Small intestine (tissue), 7 donors: ENCODE results near the gene RINL. TPM values are rescaled to one million over a fixed set of nuclear protein-coding genes. Genes with fewer than 3 reads are reported as not detected.
"Not testable (repeated sequence)": the region's sequence is repeated elsewhere in the genome, so short reads cannot be mapped to it uniquely, and the experiment has no call there.

Experiments used
- DNase-seq, 2 donors: peaks; one replicate each; pipeline versions ENCODE4 v3.0.0 to v3.0.0-alpha.2; 2013
- FAIRE-seq: peaks from 2 replicates; lab custom pipeline; 2012; peaks lifted over from hg19 to GRCh38; lab: Jason Lieb, UNC
- H3K27ac ChIP-seq, 3 donors: one replicate each; pipeline ENCODE4 v1.5.1; 2013; ENCODE audit warnings: low read length in 2 of 3, mild to moderate bottlenecking in 2 of 3, control low read depth in 1 of 3, inconsistent platforms in 1 of 3, low read depth in 1 of 3, moderate library complexity in 1 of 3
- H3K27me3 ChIP-seq, 3 donors: one replicate each; pipeline ENCODE4 v1.6.1; 2013; ENCODE audit warnings: low read length in 3 of 3, inconsistent platforms in 1 of 3; ENCODE audit not compliant: control insufficient read depth in 3 of 3, insufficient read depth in 3 of 3
- H3K36me3 ChIP-seq, 3 donors: one replicate each; pipeline ENCODE4 v1.6.1; 2013; ENCODE audit warnings: low read length in 3 of 3, inconsistent platforms in 1 of 3, low read depth in 1 of 3, mild to moderate bottlenecking in 1 of 3, moderate library complexity in 1 of 3; ENCODE audit not compliant: control insufficient read depth in 3 of 3, insufficient read depth in 2 of 3
- H3K4me1 ChIP-seq, 3 donors: one replicate each; pipeline ENCODE4 v1.6.1; 2013; ENCODE audit warnings: low read length in 2 of 3, inconsistent platforms in 1 of 3, low read depth in 1 of 3, mild to moderate bottlenecking in 1 of 3, moderate library complexity in 1 of 3; ENCODE audit not compliant: control insufficient read depth in 3 of 3, insufficient read depth in 2 of 3
- H3K4me3 ChIP-seq, 3 donors: one replicate each; pipeline ENCODE4 v1.5.1; 2013; ENCODE audit warnings: low read length in 3 of 3, control low read depth in 1 of 3, inconsistent platforms in 1 of 3, low read depth in 1 of 3, mild to moderate bottlenecking in 1 of 3, moderate library complexity in 1 of 3
- H3K9me3 ChIP-seq, 2 donors: one replicate each; pipeline ENCODE4 v1.6.1; 2013; ENCODE audit warnings: low read depth in 1 of 2, low read length in 1 of 2; ENCODE audit not compliant: control insufficient read depth in 2 of 2, insufficient read depth in 1 of 2
- WGBS, 3 donors: extraction: QIAGEN DNeasy Blood & Tissue Kit; methylation state at CpG; one replicate each; pipeline ENCODE4 v1.1.7; 2013; 5-methylcytosine and 5-hydroxymethylcytosine counted together
- polyA plus RNA-seq, 4 donors: library from polyadenylated mRNA; stranded (reverse) in 3 of 4; unstranded in 1 of 4; fragments of 200-250 nt in 3 of 4; fragments of 120-200 nt in 1 of 4; gene quantifications; one replicate each; pipeline versions ENCODE4 v1.2.1 to v1.2.3, GENCODE V29; 2013
- donor health status: healthy with polysubstance abuse.
- donor health status: control.
- donor health status: control.
- donor health status: Bipolar disorder and iron deficiency.
- donor health status: healthy.

The RINL gene
- polyA plus RNA-seq, 4 donors = 1.3 to 33.2 (median 9.8) TPM

DNA sequence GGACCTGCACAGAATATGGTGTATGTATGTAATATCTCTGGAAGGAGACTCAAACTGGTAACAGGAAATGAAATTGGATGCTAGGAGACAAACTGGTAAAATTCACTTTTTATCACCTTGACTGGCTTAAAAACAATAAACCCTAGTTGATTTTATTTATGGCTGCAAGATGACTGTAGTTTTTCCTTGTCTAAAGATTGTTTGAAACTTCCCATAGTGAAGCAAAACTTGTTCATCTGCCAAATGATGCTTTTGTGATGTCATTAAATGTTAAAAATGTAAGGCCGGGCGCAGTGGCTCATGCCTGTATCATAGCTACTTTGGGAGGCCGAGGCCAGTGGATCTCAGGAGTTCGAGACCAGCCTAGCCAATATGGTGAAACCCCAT lies 44.0 kb downstream of the RINL start:
- H3K9me3 ChIP-seq = no peaks in the 10 kb centered on the region
- FAIRE-seq = no peak
- WGBS, 3 donors = 92 to 98% (median 97%) methylated on average over 4 of the region's 4 CpGs
- H3K27me3 ChIP-seq = no peaks in the 10 kb centered on the region
- H3K4me1 ChIP-seq = peaks cover 0 to 38% (median 3%) of the 10 kb centered on the region in 3 donors
- H3K27ac ChIP-seq = no peak overlapping the region
- H3K36me3 ChIP-seq = peaks cover 20 to 55% (median 23%) of the 10 kb centered on the region in 3 donors
- no peak for DNase-seq
- H3K4me3 ChIP-seq = no peak overlapping the region

- no peak overlapping the region for H3K27ac ChIP-seq
- no peaks in the 10 kb centered on the region for H3K27me3 ChIP-seq
- FAIRE-seq (no peak), DNase-seq (no peak)
- no peaks in the 10 kb centered on the region for H3K9me3 ChIP-seq
- H3K4me1 ChIP-seq = peaks cover 0 to 31% (median 3%) of the 10 kb centered on the region in 3 donors
- 91 to 96% (median 92%) methylated on average over 7 of the region's 7 CpGs for WGBS, 3 donors
- H3K36me3 ChIP-seq = peaks cover 13 to 55% (median 15%) of the 10 kb centered on the region in 3 donors
- H3K4me3 ChIP-seq = no peak overlapping the region
These were observed 45.0 kb downstream of the RINL start for GRCh38 chr19:38833092-38833425.

DNA sequence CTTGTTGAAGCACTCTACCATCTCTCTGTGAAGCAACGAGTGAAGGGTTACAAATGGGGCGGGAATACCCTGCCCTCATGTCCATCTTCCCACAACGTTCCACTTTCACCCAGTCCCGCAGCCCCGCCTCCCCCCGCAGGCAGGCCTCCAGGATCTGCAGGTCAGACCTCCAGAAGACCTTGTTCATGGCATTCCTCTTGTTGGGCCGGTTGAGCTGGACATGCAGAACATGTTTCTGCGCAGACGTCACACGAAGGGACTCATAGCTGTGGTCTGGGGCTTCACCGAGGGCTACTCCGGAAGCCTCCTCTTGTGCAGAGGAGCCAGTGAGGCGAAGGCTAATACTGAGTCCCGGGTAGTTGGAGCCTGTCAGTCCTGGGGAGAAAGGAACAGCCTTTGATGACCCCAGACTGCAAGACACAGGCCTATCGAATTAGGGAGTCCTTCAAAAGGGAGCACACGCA lies 46.9 kb downstream of the RINL start:
- peak overlapping the region; percentile 55 to 76 (median 62) for H3K4me3 ChIP-seq
- H3K4me1 ChIP-seq = peaks cover 5 to 33% (median 9%) of the 10 kb centered on the region in 3 donors
- H3K36me3 ChIP-seq = peaks cover 0 to 53% (median 8%) of the 10 kb centered on the region in 3 donors
- peak overlapping the region; percentile 68 to 96 (median 83) for H3K27ac ChIP-seq
- no peaks in the 10 kb centered on the region for H3K9me3 ChIP-seq
- FAIRE-seq = no peak
- peak in 1 of 2 donors; percentile 65 for DNase-seq
- H3K27me3 ChIP-seq = no peaks in the 10 kb centered on the region
- 1 to 2% (median 2%) methylated on average over 16 of the region's 16 CpGs for WGBS, 3 donors

DNA sequence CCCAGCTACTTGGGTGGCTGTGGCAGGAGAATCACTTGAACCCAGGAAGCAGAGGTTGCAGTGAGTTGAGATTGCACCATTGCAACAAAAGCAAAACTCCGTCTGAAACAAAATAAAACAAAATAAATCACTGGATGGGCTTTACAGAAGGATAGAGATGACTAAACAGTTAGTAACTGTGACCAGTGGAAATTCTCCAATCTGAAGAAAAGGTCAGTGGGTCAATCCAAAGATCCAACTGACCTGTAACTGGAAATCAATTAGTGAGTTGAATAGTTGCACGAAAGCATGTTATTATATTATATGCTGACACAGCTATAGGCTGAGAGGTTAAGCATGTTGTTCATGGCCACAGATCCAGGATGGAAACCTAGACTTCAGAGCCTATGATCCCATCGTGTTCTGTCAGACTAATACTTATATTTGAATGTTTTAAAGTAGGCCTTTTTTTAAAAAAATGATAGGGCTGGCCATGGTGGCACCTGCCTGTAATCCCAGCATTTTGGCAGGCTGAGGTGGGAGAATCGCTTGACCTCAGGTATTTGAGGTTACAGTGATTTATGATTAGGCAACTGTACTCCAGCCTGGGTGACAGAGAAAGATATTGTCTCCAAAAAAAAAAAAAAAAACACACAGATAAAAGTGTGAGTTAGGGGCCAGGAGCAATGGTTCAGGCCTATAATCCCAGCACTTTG lies 47.9 kb downstream of the RINL start:
- H3K27me3 ChIP-seq = no peaks in the 10 kb centered on the region
- peaks cover 5 to 40% (median 9%) of the 10 kb centered on the region in 3 donors for H3K4me1 ChIP-seq
- H3K4me3 ChIP-seq = peak overlapping the region in 1 of 3 donors; percentile 62
- no peaks in the 10 kb centered on the region for H3K9me3 ChIP-seq
- WGBS, 3 donors = 36 to 64% (median 40%) methylated on average over 4 of the region's 4 CpGs
- no peak for FAIRE-seq
- peaks cover 0 to 50% (median 5%) of the 10 kb centered on the region in 3 donors for H3K36me3 ChIP-seq
- peak overlapping the region in 1 of 3 donors; percentile 96 for H3K27ac ChIP-seq
- DNase-seq = no peak

- not testable (repeated sequence) for H3K27ac ChIP-seq, H3K4me3 ChIP-seq, H3K9me3 ChIP-seq, DNase-seq, H3K27me3 ChIP-seq, FAIRE-seq
- Histone ChIP-seq H3K36me3 (peaks cover 0 to 45% (median 5%) of the 10 kb centered on the region in 3 donors), H3K4me1 (peaks cover 5 to 45% (median 9%) of the 10 kb centered on the region in 3 donors)
- WGBS, 3 donors = 85 to 89% (median 85%) methylated on average over 7 of the region's 7 CpGs
These were observed 48.9 kb downstream of the RINL start for GRCh38 chr19:38829203-38829602.

DNA sequence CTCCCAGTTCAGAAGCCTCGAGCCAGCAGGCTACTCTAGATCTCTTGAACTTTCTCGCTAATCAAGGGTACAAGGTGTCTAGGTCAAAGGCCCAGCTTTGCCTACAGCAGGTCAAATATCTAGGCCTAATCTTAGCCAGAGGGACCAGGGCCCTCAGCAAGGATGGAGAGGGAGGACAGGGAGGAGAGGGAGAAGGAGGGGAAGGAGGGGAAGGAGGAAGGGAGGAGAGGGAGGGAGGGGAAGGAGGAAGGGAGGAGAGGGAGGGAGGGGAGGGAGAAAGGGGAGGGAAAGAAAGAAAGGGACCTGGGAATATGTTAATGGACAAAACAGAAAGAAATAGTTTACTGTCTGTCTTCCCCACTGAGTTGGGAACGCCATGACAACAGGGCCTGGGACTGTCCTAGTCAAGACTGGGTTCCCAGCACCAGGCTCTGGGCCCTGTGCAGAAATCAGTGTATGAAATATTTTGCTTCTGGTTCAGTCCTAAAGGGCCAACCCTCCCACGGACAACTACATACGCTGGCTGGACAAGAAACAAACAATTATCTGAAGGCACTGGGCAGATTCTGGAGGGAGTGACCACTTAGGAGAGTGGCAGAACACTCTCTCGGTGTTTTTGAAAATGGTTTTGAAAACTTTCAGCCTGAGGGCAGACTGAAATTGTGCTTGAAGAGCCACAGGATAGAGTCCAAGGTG lies 51.1 kb downstream of the RINL start:
- Histone ChIP-seq H3K27me3 (no peaks in the 10 kb centered on the region), H3K4me1 (peaks cover 5 to 37% (median 9%) of the 10 kb centered on the region in 3 donors), H3K9me3 (no peaks in the 10 kb centered on the region), H3K4me3 (no peak overlapping the region), H3K36me3 (peaks cover 0 to 56% (median 5%) of the 10 kb centered on the region in 3 donors), H3K27ac (peak overlapping the region in 2 of 3 donors; percentile 45 to 77)
- DNase-seq (no peak), FAIRE-seq (no peak)
- 36 to 58% (median 55%) methylated on average over 6 of the region's 6 CpGs for WGBS, 3 donors

DNA sequence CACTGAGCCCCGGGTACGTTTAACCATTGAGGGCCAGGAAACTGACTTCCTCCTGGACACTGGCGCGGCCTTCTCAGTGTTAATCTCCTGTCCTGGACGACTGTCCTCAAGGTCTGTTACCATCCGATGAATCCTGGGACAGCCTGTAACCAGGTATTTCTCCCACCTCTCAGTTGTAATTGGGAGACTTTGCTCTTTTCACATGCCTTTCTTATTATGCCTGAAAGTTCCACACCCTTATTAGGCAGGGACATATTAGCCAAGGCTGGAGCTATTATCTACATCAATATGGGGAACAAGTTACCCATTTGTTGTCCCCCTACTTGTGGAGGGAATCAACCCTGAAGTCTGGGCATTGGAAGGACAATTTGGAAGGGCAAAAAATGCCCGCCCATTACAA lies 52.1 kb downstream of the RINL start:
- peaks cover 0 to 65% (median 5%) of the 10 kb centered on the region in 3 donors for H3K36me3 ChIP-seq
- not testable (repeated sequence) for H3K4me3 ChIP-seq
- H3K4me1 ChIP-seq = peaks cover 5 to 40% (median 9%) of the 10 kb centered on the region in 3 donors

DNA sequence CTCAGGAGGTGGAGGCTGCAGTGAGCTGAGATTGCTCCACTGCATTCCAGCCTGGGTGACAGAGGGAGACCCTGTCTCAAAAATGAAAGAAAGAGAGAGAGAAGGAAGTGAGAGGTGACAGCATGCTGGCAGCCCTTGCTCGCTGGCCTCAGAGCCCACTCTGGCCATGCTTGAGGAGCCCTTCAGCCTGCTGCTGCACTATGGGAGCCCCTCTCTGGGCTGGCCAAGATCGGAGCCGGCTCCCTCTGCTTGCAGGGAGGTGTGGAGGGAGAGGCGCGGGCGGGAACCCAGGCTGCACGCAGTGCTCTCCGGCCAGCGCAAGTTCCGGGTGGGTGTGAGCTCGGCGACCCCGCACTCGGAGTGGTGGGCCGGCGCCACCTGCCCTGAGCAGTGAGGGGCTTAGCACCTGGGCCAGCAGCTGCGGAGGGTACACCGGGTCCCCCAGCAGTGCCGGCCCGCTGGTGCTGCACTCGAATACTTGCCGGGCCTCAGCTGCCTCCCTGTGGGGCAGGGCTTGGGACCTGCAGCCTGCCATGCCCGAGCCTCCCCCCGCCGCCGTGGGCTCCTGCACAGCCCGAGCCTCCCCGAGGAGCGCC lies 56.7 kb downstream of the RINL start:
- not testable (repeated sequence) for H3K9me3 ChIP-seq, H3K27me3 ChIP-seq, FAIRE-seq, DNase-seq
- Histone ChIP-seq H3K4me3 (peak overlapping the region in 1 of 3 donors; percentile 42), H3K4me1 (peaks cover 3 to 59% (median 6%) of the 10 kb centered on the region in 3 donors), H3K36me3 (peaks cover 0 to 60% (median 8%) of the 10 kb centered on the region in 3 donors), H3K27ac (peak overlapping the region; percentile 48 to 87 (median 84))
- 92 to 95% (median 94%) methylated on average over 16 to 29 of the region's 29 CpGs for WGBS, 3 donors

More for the DNA sequence above, 52.1 kb downstream of the RINL start:
- not testable (repeated sequence) for FAIRE-seq, H3K27me3 ChIP-seq, H3K9me3 ChIP-seq
- WGBS, 3 donors = 39 to 68% (median 55%) methylated on average over 7 of the region's 7 CpGs
- H3K27ac ChIP-seq = peak overlapping the region; percentile 43 to 77 (median 45)
- DNase-seq = peak; percentile 51 to 78
